ENCODE results near the gene CDC37L1.

DNA sequence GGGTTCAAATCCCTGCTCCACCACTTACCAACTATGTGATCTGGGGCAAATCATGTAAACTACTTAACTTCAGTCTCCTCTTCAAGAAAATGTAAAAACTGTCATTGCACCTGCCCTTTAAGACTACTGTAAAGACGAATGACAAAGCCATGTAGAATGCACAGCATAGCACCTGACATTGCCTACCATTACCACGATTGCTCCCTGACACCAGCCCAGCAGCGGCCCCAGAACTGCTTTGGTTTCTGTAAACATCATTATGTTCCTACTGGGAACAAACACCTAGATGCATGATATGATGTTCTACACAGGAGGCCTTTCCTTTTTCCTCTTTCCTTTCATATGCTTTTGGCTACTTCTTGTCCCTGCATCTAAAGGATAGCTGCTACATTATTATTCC lies 40.4 kb upstream of the CDC37L1 start:
- no peak for TF ChIP-seq CTCF (IDR thresholded peaks at IDR 0.05)
- TF ChIP-seq POLR2A (IDR thresholded peaks at IDR 0.05) = no peak
- no peak for TF ChIP-seq POLR2AphosphoS5 (IDR thresholded peaks at IDR 0.05)
